NCI-H345 treated with DMSO at 0.1 percent for 48 hours (cell line): ENCODE results near the gene STAM2.

ENCODE experiments used
- DNase-seq: peaks from one replicate; lab custom pipeline; 2025; ENCODE audit not compliant: unreplicated experiment; lab: John Stamatoyannopoulos, UW

Gene STAM2

DNA sequence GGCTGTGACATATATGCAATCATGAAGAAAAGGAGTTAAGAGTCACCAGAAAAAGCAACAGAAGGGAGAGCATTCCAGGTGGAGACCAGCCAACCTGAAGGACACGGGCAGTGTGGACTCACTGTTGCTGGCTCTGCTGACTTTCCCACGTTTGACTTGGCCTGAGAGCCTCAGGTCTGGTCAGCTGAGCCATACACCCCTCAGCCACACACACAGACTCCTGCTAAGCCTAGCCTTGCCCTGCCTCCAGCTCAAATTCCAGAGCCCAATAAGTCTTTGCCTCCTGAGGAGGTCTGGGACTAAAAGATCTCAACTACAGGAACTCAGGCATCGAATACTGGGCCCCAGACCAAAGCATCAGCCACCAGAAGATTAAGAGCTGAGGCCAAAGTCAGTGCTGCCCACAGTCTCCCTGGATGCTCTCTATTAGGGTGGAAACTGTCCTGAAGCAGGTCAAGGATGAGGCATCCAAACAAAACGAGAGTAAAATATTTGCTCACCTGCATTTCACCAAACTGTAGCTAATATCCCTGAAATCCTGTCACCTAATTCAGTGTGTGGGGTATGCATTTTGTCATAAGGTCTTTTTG, 100.0 kb downstream of the STAM2 start:
- DNase-seq = no peak

DNA sequence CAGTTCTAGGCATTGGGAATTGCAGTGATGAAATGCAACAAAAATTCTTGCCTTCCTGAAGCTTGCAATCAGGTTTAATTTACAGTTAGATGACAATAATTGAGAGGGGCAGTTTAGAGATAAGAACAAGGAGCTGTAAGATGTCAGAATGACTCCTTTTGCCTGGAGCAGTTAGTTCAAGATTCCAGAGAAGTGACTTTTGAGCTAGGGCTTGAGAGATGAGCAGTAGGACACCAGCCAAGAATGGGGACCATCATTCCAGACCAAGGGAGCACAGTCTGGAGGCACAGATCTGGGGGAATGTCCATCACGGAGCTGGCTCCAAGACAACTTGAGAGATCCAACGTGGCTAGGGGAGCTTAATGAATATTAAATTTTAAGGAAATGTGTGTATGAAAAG, 103.6 kb downstream of the STAM2 start:
- no peak for DNase-seq

DNA sequence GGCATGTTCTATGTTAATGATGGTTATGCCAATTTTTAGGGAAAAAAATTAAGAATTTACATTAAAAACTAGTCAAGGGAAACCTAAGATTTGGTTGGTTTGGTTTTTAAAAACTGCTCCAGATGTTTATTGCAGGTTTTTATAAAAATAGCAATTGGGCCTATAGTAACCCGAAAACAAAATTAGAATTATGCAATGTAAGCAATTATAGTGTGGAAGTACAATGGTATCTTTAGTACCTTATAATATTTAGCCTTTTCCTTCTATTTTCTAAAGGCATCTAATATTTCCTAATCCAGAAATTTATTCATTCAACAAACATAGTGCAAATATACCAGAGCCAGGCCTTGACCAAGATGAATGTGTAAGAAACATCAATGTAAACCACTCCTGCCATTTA, 104.0 kb downstream of the STAM2 start:
- no peak for DNase-seq

DNA sequence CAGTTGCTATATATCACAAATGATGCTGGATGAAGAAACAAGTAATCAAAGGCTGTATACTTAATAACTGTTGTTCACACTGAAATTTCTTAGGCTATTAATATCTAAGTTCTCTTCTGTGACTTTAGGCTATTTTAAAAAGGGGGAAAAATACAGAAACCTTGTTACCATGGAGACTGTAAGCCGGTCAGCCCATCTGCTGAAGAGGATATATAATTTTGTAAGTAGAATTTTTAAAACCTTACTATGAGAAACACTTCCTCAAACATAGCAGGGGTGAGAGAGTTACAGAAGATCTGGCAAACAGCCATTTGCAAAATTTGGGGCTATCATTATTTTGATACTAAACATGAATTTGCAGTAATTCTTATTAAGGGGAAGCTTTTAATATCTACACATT, 104.5 kb downstream of the STAM2 start:
- no peak for DNase-seq

DNA sequence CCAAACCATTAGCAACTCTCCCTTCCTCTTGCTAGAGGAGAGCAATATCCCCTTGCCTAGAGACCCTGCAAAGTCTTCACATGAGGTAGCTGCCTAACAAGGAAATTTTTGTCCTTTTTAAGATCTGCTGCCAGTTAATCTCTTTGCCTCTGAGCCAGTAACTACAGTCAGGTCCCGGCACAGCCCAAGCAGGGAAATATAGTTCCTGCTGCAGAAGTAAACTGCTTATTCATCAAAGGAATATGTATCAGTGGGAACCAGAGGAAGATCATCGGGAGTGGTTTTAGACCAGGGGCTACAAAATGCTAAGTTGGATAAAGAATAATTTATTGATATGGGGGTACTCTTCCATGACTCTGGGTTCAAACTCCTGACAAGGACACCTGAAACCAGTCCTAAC, 107.3 kb downstream of the STAM2 start:
- DNase-seq = no peak

DNA sequence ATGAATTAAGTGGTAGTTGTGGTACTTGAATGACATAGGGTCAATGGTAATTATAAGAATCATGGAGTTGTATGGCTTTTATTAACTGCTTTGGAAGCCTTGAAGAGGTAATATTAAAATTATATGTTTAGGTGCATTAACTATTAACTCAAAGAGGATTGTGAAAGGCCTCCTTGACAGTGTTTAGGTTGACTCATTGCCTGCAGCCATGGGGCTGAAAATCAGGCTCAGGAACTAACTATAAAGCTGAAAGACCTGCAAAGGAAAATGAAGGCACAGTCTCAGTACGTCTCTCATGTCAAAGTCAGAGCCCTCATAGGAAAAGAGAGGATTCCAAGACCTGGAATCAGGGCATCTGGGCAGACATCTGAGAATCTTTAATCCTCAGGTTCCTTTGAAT, 107.7 kb downstream of the STAM2 start:
- DNase-seq = no peak
